ENCODE data around the gene ADORA3.

ADORA3 gene

GRCh38 chr1:111481387-111482221, 21.8 kb downstream of the ADORA3 start:
- FAIRE-seq = peak; percentile 68
- TF ChIP-seq PAX5 (IDR thresholded peaks at IDR 0.05; ENCODE audit: insufficient read depth, low read length, severe bottlenecking) = peak; percentile 20
- TF ChIP-seq POLR2AphosphoS5 (IDR thresholded peaks at IDR 0.05; ENCODE audit: low read depth, low read length) = no peak
- no peak for DNase-seq (ENCODE audit: insufficient read length, low spot score)

- DNase-seq (ENCODE audit: insufficient read length, low spot score) = no peak
- TF ChIP-seq SPI1 (IDR thresholded peaks at IDR 0.05; ENCODE audit: low read depth, low read length) (peak; percentile 60), TAF1 (IDR thresholded peaks at IDR 0.05; ENCODE audit: low read depth, low read length) (no peak)
- FAIRE-seq = no peak
These were observed 22.8 kb downstream of the ADORA3 start for GRCh38 chr1:111480674-111481073.

GRCh38 chr1:111476761-111477309, 26.6 kb downstream of the ADORA3 start:
- TF ChIP-seq POU2F2 (IDR thresholded peaks at IDR 0.05; ENCODE audit: low read depth, low read length) (peak; percentile 47; the same call in 1 of the 2 replicates), PAX5 (IDR thresholded peaks at IDR 0.05; ENCODE audit: insufficient read depth, low read length, severe bottlenecking) (no peak), POLR2A (IDR thresholded peaks at IDR 0.05; ENCODE audit: low read depth, low read length) (peak; percentile 59), TAF1 (IDR thresholded peaks at IDR 0.05; ENCODE audit: low read depth, low read length) (0 out of 2 replicates have a peak, but pooled peaks have one; percentile 52), SPI1 (IDR thresholded peaks at IDR 0.05; ENCODE audit: low read depth, low read length) (peak; percentile 77), POLR2AphosphoS5 (IDR thresholded peaks at IDR 0.05; ENCODE audit: low read depth, low read length) (no peak)
- DNase-seq (ENCODE audit: insufficient read length, low spot score) (no peak), FAIRE-seq (peak; percentile 90)

- DNase-seq (ENCODE audit: insufficient read length, low spot score) (no peak), FAIRE-seq (no peak)
- TF ChIP-seq TAF1 (IDR thresholded peaks at IDR 0.05; ENCODE audit: low read depth, low read length) = no peak
- no peak for TF ChIP-seq POLR2A (IDR thresholded peaks at IDR 0.05; ENCODE audit: low read depth, low read length)
- no peak for TF ChIP-seq POU2F2 (IDR thresholded peaks at IDR 0.05; ENCODE audit: low read depth, low read length)
- TF ChIP-seq SPI1 (IDR thresholded peaks at IDR 0.05; ENCODE audit: low read depth, low read length) = no peak
- no peak for TF ChIP-seq PAX5 (IDR thresholded peaks at IDR 0.05; ENCODE audit: insufficient read depth, low read length, severe bottlenecking)
- no peak for TF ChIP-seq POLR2AphosphoS5 (IDR thresholded peaks at IDR 0.05; ENCODE audit: low read depth, low read length)
These were observed 27.2 kb downstream of the ADORA3 start for GRCh38 chr1:111476214-111476613.

- peak; percentile 87 for FAIRE-seq
- TF ChIP-seq POLR2AphosphoS5 (IDR thresholded peaks at IDR 0.05; ENCODE audit: low read depth, low read length) (no peak), TAF1 (IDR thresholded peaks at IDR 0.05; ENCODE audit: low read depth, low read length) (no peak), POLR2A (IDR thresholded peaks at IDR 0.05; ENCODE audit: low read depth, low read length) (no peak), POU2F2 (IDR thresholded peaks at IDR 0.05; ENCODE audit: low read depth, low read length) (no peak), PAX5 (IDR thresholded peaks at IDR 0.05; ENCODE audit: insufficient read depth, low read length, severe bottlenecking) (no peak)
- DNase-seq (ENCODE audit: insufficient read length, low spot score) = no peak
These were observed 27.7 kb downstream of the ADORA3 start for GRCh38 chr1:111475701-111476100.

GRCh38 chr1:111474521-111474920, 28.9 kb downstream of the ADORA3 start:
- TF ChIP-seq POLR2A (IDR thresholded peaks at IDR 0.05; ENCODE audit: low read depth, low read length) = no peak
- no peak for TF ChIP-seq TAF1 (IDR thresholded peaks at IDR 0.05; ENCODE audit: low read depth, low read length)
- no peak for TF ChIP-seq POU2F2 (IDR thresholded peaks at IDR 0.05; ENCODE audit: low read depth, low read length)
- TF ChIP-seq SPI1 (IDR thresholded peaks at IDR 0.05; ENCODE audit: low read depth, low read length) = no peak
- TF ChIP-seq POLR2AphosphoS5 (IDR thresholded peaks at IDR 0.05; ENCODE audit: low read depth, low read length) = no peak
- FAIRE-seq = no peak
- DNase-seq (ENCODE audit: insufficient read length, low spot score) = no peak

GRCh38 chr1:111474106-111474505, 29.3 kb downstream of the ADORA3 start:
- no peak for TF ChIP-seq POU2F2 (IDR thresholded peaks at IDR 0.05; ENCODE audit: low read depth, low read length)
- no peak for TF ChIP-seq PAX5 (IDR thresholded peaks at IDR 0.05; ENCODE audit: insufficient read depth, low read length, severe bottlenecking)
- TF ChIP-seq POLR2A (IDR thresholded peaks at IDR 0.05; ENCODE audit: low read depth, low read length) = no peak
- no peak for TF ChIP-seq SPI1 (IDR thresholded peaks at IDR 0.05; ENCODE audit: low read depth, low read length)
- TF ChIP-seq TAF1 (IDR thresholded peaks at IDR 0.05; ENCODE audit: low read depth, low read length) = no peak
- no peak for TF ChIP-seq POLR2AphosphoS5 (IDR thresholded peaks at IDR 0.05; ENCODE audit: low read depth, low read length)
- DNase-seq (ENCODE audit: insufficient read length, low spot score) (no peak), FAIRE-seq (no peak)

- DNase-seq (ENCODE audit: insufficient read length, low spot score) = no peak
- no peak for FAIRE-seq
- TF ChIP-seq POU2F2 (IDR thresholded peaks at IDR 0.05; ENCODE audit: low read depth, low read length) (no peak), SPI1 (IDR thresholded peaks at IDR 0.05; ENCODE audit: low read depth, low read length) (no peak), PAX5 (IDR thresholded peaks at IDR 0.05; ENCODE audit: insufficient read depth, low read length, severe bottlenecking) (no peak), TAF1 (IDR thresholded peaks at IDR 0.05; ENCODE audit: low read depth, low read length) (no peak), POLR2A (IDR thresholded peaks at IDR 0.05; ENCODE audit: low read depth, low read length) (no peak), POLR2AphosphoS5 (IDR thresholded peaks at IDR 0.05; ENCODE audit: low read depth, low read length) (no peak)
These were observed 31.9 kb downstream of the ADORA3 start for GRCh38 chr1:111471538-111471937.

GRCh38 chr1:111471012-111471411, 32.4 kb downstream of the ADORA3 start:
- no peak for DNase-seq (ENCODE audit: insufficient read length, low spot score)
- TF ChIP-seq PAX5 (IDR thresholded peaks at IDR 0.05; ENCODE audit: insufficient read depth, low read length, severe bottlenecking) = no peak
- peak; percentile 7; the same call in 1 of the 2 replicates for TF ChIP-seq SPI1 (IDR thresholded peaks at IDR 0.05; ENCODE audit: low read depth, low read length)
- no peak for TF ChIP-seq POU2F2 (IDR thresholded peaks at IDR 0.05; ENCODE audit: low read depth, low read length)
- FAIRE-seq = peak; percentile 35

GRCh38 chr1:111470596-111470995, 32.8 kb downstream of the ADORA3 start:
- TF ChIP-seq PAX5 (IDR thresholded peaks at IDR 0.05; ENCODE audit: insufficient read depth, low read length, severe bottlenecking) = no peak
- no peak for TF ChIP-seq POU2F2 (IDR thresholded peaks at IDR 0.05; ENCODE audit: low read depth, low read length)
- TF ChIP-seq SPI1 (IDR thresholded peaks at IDR 0.05; ENCODE audit: low read depth, low read length) = no peak
- TF ChIP-seq POLR2AphosphoS5 (IDR thresholded peaks at IDR 0.05; ENCODE audit: low read depth, low read length) = no peak
- TF ChIP-seq TAF1 (IDR thresholded peaks at IDR 0.05; ENCODE audit: low read depth, low read length) = no peak
- no peak for TF ChIP-seq POLR2A (IDR thresholded peaks at IDR 0.05; ENCODE audit: low read depth, low read length)
- DNase-seq (ENCODE audit: insufficient read length, low spot score) (no peak), FAIRE-seq (peak; percentile 43)

All from GM12891 (cell line).